H1 (cell line): Measurements from ENCODE around the gene DIAPH2. TPM values are rescaled to one million over a fixed set of nuclear protein-coding genes. Genes with fewer than 3 reads are reported as not detected.

Experiments used
- PHF8 ChIP-seq: fragments of 200-600 bp; sonication (generic); conservative IDR thresholded peaks from 2 replicates; pipeline ENCODE4 v1.7.1; 2012; ENCODE audit warnings: low read depth, mild to moderate bottlenecking, inconsistent platforms, low read length, moderate library complexity
- polyA plus RNA-seq, 7 experiments: library from polyadenylated mRNA; depleted of rRNA in 3 of 7; stranded (reverse) in 5 of 7; unstranded in 2 of 7; fragments of >200 nt in 5 of 7; fragments of 200-250 nt in 2 of 7; gene quantifications; 1 replicate in 5 of 7; 2 replicates in 1 of 7; 4 replicates in 1 of 7; pipeline versions ENCODE4 v1.2.1 to v1.2.3, GENCODE V29; 2011 to 2013; ENCODE audit warnings: missing spikeins in 2 of 7, mixed read lengths in 2 of 7
- total RNA-seq: library from RNA; stranded (reverse); fragmentation: NEBNext Ultra II Directional; extraction: Animal tissue kit (Norgen Biotek cat#: 25700); gene quantifications from 2 replicates; pipeline ENCODE4 v1.2.1, GENCODE V29; 2021

DIAPH2 gene
- total and polyA plus RNA-seq, 2 of the 8 experiments (the other 6 are each of a cell fraction or from before 2014, with no cell fraction given) = 4.4 to 24.3 TPM

DNA sequence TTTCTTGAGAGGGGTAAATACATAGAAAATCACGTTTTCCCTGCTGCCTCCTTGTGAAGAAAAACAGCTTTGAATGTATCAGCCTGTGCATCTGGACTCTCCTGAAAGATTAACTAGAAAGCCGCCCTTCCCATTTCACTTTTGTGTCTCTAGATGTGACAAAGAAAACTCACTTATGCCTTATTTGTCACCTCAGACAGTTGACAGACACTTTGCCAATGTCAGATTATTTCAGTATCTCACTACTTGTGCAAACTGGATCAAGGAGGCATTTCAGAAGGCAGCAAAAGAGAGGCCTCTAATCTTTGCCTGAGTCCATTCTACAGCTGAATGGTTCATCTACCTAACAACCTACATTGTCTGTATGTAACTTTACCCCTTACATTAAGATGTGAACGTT is 954.0 kb downstream of the DIAPH2 start (continued):
- TF ChIP-seq PHF8 = no peak
